Measurements from ENCODE around the gene LLGL2.

DNA sequence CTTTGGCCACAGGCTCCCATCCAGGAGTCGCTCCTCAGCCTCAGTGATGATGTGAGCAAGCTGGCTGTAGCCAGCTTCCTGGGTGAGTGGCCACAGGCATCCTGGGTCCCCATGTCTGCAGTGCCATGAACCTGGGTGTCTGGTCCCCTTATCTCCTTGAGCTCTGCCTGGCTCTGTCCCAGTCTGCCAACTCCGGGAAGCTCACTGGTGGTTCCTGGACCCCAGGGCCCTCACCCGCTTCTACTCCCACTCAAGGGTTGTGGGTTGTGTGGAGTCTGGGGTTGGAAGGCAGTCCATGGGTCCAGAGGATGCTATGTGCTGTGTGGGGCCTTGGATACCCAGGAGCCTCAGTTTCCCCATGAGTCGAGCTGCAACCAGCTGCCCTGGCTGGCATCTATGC lies 96.0 kb downstream of the LLGL2 start:
- TF ChIP-seq EZH2 (IDR thresholded peaks at IDR 0.05; ENCODE audit: low read depth) = no peak
- TF ChIP-seq, protein P1, sequence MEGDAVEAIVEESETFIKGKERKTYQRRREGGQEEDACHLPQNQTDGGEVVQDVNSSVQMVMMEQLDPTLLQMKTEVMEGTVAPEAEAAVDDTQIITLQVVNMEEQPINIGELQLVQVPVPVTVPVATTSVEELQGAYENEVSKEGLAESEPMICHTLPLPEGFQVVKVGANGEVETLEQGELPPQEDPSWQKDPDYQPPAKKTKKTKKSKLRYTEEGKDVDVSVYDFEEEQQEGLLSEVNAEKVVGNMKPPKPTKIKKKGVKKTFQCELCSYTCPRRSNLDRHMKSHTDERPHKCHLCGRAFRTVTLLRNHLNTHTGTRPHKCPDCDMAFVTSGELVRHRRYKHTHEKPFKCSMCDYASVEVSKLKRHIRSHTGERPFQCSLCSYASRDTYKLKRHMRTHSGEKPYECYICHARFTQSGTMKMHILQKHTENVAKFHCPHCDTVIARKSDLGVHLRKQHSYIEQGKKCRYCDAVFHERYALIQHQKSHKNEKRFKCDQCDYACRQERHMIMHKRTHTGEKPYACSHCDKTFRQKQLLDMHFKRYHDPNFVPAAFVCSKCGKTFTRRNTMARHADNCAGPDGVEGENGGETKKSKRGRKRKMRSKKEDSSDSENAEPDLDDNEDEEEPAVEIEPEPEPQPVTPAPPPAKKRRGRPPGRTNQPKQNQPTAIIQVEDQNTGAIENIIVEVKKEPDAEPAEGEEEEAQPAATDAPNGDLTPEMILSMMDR (conservative IDR thresholded peaks at IDR 0.05) = no peak

All from PC-9 (cell line).